SU-DHL-6 (cell line): ENCODE data around the gene EDIL3.

Experiments
- H2AFZ ChIP-seq: fragments of 200-600 bp; sonication (generic); 2 replicates; pipeline ENCODE4 v1.6.1; 2014; ENCODE audit warnings: low read depth, mild to moderate bottlenecking, moderate library complexity, mixed read lengths, antibody characterized with exemption, low read length; ENCODE audit not compliant: severe bottlenecking
- H3F3A ChIP-seq: fragments of 200-600 bp; shearing (Covaris generic); 2 replicates; pipeline ENCODE4 v1.6.0; 2016; ENCODE audit warnings: antibody characterized with exemption, mild to moderate bottlenecking; ENCODE audit not compliant: insufficient read depth
- H3K27ac ChIP-seq: fragments of 200-600 bp; sonication (generic); 2 replicates; pipeline ENCODE4 v1.5.1; 2016; ENCODE audit warnings: low read depth, mild to moderate bottlenecking, low read length, moderate library complexity, mixed read lengths
- H3K27me3 ChIP-seq: fragments of 200-600 bp; sonication (generic), shearing (Covaris generic); 2 replicates; pipeline ENCODE4 v1.6.0; 2014; ENCODE audit warnings: mild to moderate bottlenecking, low read length
- H3K36me3 ChIP-seq: fragments of 200-600 bp; sonication (generic); 2 replicates; pipeline ENCODE4 v1.6.1; 2014; ENCODE audit warnings: mild to moderate bottlenecking, low read length, mixed read lengths
- H3K4me2 ChIP-seq: fragments of 300-600, 200-600 bp; shearing (Covaris generic), sonication (generic); 2 replicates; pipeline ENCODE4 v1.6.0; 2014; ENCODE audit warnings: low read length, low read depth, mild to moderate bottlenecking; ENCODE audit not compliant: poor library complexity, severe bottlenecking
- H3K4me3 ChIP-seq: fragments of 200-600 bp; sonication (generic); 2 replicates; pipeline ENCODE4 v1.5.1; 2014; ENCODE audit warnings: antibody characterized with exemption, low read length, mild to moderate bottlenecking, mixed read lengths; ENCODE audit not compliant: insufficient read depth, poor library complexity, severe bottlenecking
- H3K79me2 ChIP-seq: fragments of 200-600 bp; sonication (generic); 2 replicates; pipeline ENCODE4 v1.6.1; 2014; ENCODE audit warnings: mild to moderate bottlenecking, low read length, moderate library complexity; ENCODE audit not compliant: insufficient read depth
- H3K9ac ChIP-seq: fragments of 200-600 bp; sonication (generic); 2 replicates; pipeline ENCODE4 v1.7.0; 2014; ENCODE audit warnings: mild to moderate bottlenecking, low read length
- H3K9me2 ChIP-seq: fragments of 200-600 bp; sonication (generic); replicated peaks from 2 replicates; pipeline ENCODE4 v1.6.1; 2014; ENCODE audit warnings: low read length; ENCODE audit not compliant: insufficient read depth
- H3K9me3 ChIP-seq: fragments of 200-600 bp; sonication (generic); 2 replicates; pipeline ENCODE4 v1.6.1; 2014; ENCODE audit warnings: low read length, mixed read lengths; ENCODE audit not compliant: insufficient read depth
- H4K20me1 ChIP-seq: fragments of 200-600 bp; sonication (generic); 2 replicates; pipeline ENCODE4 v1.6.1; 2014; ENCODE audit warnings: low read depth, mild to moderate bottlenecking, antibody characterized with exemption, low read length, moderate library complexity, mixed read lengths
- CTCF ChIP-seq: fragments of 200-600 bp; sonication (generic); IDR thresholded peaks from one replicate; pipeline ENCODE4 v1.5.1; 2017; ENCODE audit warnings: antibody characterized with exemption, mild to moderate bottlenecking, low read length, moderate library complexity; ENCODE audit not compliant: insufficient read depth, poor library complexity, severe bottlenecking
- EZH2phosphoT487 ChIP-seq: fragments of 200-600 bp; sonication (generic), shearing (Covaris generic); conservative IDR thresholded peaks from 2 replicates; pipeline ENCODE4 v1.6.1; 2018; ENCODE audit warnings: mild to moderate bottlenecking, antibody characterized with exemption, low read length, moderate library complexity, mixed read lengths

EDIL3 gene

GRCh38 chr5:83914662-83915418, 469.8 kb downstream of the EDIL3 start:
- H2AFZ ChIP-seq, result no peak overlapping the region
- no peak for TF ChIP-seq EZH2phosphoT487
- no peak for TF ChIP-seq CTCF
- H3K36me3 ChIP-seq, result no peaks in the 10 kb centered on the region
- no peaks in the 10 kb centered on the region for H3K79me2 ChIP-seq
- no peaks in the 10 kb centered on the region for H3K9me2 ChIP-seq
- no peak overlapping the region for H3K4me2 ChIP-seq
- H4K20me1 ChIP-seq, result no peaks in the 10 kb centered on the region
- no peaks in the 10 kb centered on the region for H3K27me3 ChIP-seq
- no peaks in the 10 kb centered on the region for H3F3A ChIP-seq
- H3K4me3 ChIP-seq, result no peak overlapping the region
- H3K9me3 ChIP-seq, result no peaks in the 10 kb centered on the region
- H3K9ac ChIP-seq, result no peak overlapping the region
- no peak overlapping the region for H3K27ac ChIP-seq

- H3K9me2 ChIP-seq, result no peaks in the 10 kb centered on the region
- no peak overlapping the region for H3K27ac ChIP-seq
- H4K20me1 ChIP-seq, result no peaks in the 10 kb centered on the region
- no peak for TF ChIP-seq EZH2phosphoT487
- no peak for TF ChIP-seq CTCF
- no peak overlapping the region for H3K4me2 ChIP-seq
- no peaks in the 10 kb centered on the region for H3K27me3 ChIP-seq
- H3K9ac ChIP-seq, result no peak overlapping the region
- no peaks in the 10 kb centered on the region for H3K79me2 ChIP-seq
- no peaks in the 10 kb centered on the region for H3K9me3 ChIP-seq
- H3F3A ChIP-seq, result no peaks in the 10 kb centered on the region
- H3K36me3 ChIP-seq, result no peaks in the 10 kb centered on the region
- no peak overlapping the region for H3K4me3 ChIP-seq
- no peak overlapping the region for H2AFZ ChIP-seq
These were observed 470.5 kb downstream of the EDIL3 start for GRCh38 chr5:83914199-83914598.

GRCh38 chr5:83913593-83913992, 471.1 kb downstream of the EDIL3 start:
- H3K79me2 ChIP-seq, result no peaks in the 10 kb centered on the region
- H4K20me1 ChIP-seq, result no peaks in the 10 kb centered on the region
- H3K27ac ChIP-seq, result no peak overlapping the region
- H3K27me3 ChIP-seq, result no peaks in the 10 kb centered on the region
- no peak overlapping the region for H3K4me3 ChIP-seq
- H3K36me3 ChIP-seq, result no peaks in the 10 kb centered on the region
- no peak overlapping the region for H3K4me2 ChIP-seq
- no peak overlapping the region for H3K9ac ChIP-seq
- H2AFZ ChIP-seq, result no peak overlapping the region
- TF ChIP-seq CTCF, result no peak
- no peak for TF ChIP-seq EZH2phosphoT487
- H3F3A ChIP-seq, result no peaks in the 10 kb centered on the region
- no peaks in the 10 kb centered on the region for H3K9me2 ChIP-seq
- H3K9me3 ChIP-seq, result no peaks in the 10 kb centered on the region
